Muscle layer of duodenum (tissue), 2 donors: Measurements from ENCODE around the gene LY6G6C.
A peak's percentile ranks its signal among the peaks of the same experiment; 100 is the strongest.

ENCODE experiments used
- H3K27ac ChIP-seq: one replicate; pipeline ENCODE4 v1.7.0; 2013; ENCODE audit warnings: mild to moderate bottlenecking, low read length
- H3K27me3 ChIP-seq: one replicate; pipeline ENCODE4 v1.7.0; 2013; ENCODE audit warnings: low read depth, mild to moderate bottlenecking, control low read depth, low read length
- H3K36me3 ChIP-seq, 2 donors: one replicate each; pipeline ENCODE4 v1.7.0; 2013; ENCODE audit warnings: low read length in 2 of 2, control low read depth in 1 of 2, mild to moderate bottlenecking in 1 of 2; ENCODE audit not compliant: insufficient read depth in 2 of 2, control insufficient read depth in 1 of 2
- H3K4me1 ChIP-seq, 2 donors: one replicate each; pipeline ENCODE4 v1.7.0; 2013; ENCODE audit warnings: low read length in 2 of 2, mild to moderate bottlenecking in 2 of 2, control low read depth in 1 of 2, moderate library complexity in 1 of 2; ENCODE audit not compliant: insufficient read depth in 2 of 2, control insufficient read depth in 1 of 2
- H3K4me3 ChIP-seq, 2 donors: one replicate each; pipeline ENCODE4 v1.7.0; 2013; ENCODE audit warnings: low read length in 2 of 2, low read depth in 1 of 2, mild to moderate bottlenecking in 1 of 2
- H3K9me3 ChIP-seq, 2 donors: one replicate each; pipeline ENCODE4 v1.7.0; 2013; ENCODE audit warnings: low read length in 2 of 2, control low read depth in 1 of 2, mild to moderate bottlenecking in 1 of 2; ENCODE audit not compliant: control insufficient read depth in 1 of 2
- donor health status: healthy.

LY6G6C gene

DNA sequence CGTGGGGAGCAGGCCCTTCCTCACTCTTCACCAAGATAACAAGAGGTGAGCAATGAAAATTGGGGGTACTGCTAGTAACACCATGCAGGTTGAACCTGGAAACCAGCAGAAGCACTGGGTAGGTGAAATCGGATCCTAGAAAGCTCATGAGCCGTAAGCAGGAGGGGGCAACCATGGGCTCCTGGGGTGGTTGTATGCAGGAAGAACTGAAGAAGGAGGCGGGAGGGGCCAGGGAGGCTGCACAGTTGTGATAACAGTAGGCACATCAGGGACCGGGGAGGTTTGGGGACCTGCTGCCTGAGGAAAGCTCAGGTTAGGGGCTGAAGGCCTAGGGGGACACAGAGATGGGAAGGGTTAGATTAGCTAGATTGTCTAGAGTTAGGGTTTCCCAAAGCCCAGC lies 35.1 kb downstream of the LY6G6C start:
- H3K4me1 ChIP-seq = peaks cover 4% of the 10 kb centered on the region in 2 donors
- no peak overlapping the region for H3K4me3 ChIP-seq
- no peak overlapping the region for H3K27ac ChIP-seq
- H3K9me3 ChIP-seq = no peaks in the 10 kb centered on the region
- peaks cover 50 to 70% of the 10 kb centered on the region in 2 donors for H3K36me3 ChIP-seq
- H3K27me3 ChIP-seq = no peaks in the 10 kb centered on the region

DNA sequence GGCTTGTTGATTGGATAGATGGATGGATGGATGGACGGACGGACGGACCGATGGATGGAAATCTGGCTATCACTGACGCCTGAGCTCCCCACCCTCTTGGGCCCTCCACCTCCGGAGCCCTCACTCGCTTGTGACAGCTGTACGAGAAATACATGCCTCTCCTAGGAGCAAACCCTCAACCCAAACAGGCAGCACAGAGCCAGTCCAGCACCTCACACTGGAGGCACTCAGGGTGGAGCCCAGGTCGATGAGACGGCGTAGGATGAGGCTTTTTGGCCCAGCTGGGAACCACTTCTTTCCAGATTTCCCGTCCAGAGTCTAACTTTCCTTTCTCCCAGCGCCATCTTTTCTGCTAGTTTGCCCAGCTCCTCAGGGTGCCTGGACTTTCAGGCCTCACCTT lies 38.0 kb downstream of the LY6G6C start:
- peaks cover 0 to 11% of the 10 kb centered on the region in 2 donors for H3K4me1 ChIP-seq
- H3K27ac ChIP-seq = no peak overlapping the region
- H3K4me3 ChIP-seq = peak overlapping the region; percentile 44 to 45
- H3K36me3 ChIP-seq = peaks cover 27 to 43% of the 10 kb centered on the region in 2 donors
- no peaks in the 10 kb centered on the region for H3K27me3 ChIP-seq
- no peaks in the 10 kb centered on the region for H3K9me3 ChIP-seq

DNA sequence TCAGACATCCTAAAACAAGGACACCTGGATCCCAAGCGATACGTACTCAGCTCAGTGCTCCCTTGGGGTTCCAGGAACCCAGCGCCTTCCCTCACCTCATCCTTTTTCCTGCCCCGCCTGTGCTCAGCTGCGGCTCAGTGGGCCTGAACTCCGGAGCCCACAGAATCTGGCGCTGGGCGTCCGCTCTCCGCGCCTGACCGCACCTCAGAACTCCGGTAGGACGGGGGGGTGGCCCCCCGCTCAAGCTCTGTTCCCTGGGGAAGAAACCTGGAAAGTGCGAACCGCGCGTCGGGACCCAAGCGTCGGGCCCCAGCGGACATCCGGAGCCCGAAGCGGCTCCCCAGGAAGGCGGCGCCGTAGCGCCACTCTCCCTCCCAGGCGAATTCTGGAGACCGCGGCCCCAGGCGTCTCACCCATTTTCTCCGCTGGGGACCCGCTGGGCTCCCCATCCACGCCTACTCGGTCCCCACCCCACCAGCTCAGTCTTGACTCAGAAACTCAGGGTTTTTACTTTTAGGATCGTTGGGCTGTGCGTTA lies 40.3 kb downstream of the LY6G6C start:
- Histone ChIP-seq H3K36me3 (peaks cover 6 to 19% of the 10 kb centered on the region in 2 donors), H3K27me3 (no peaks in the 10 kb centered on the region), H3K4me3 (peak overlapping the region; percentile 66 to 76), H3K9me3 (no peaks in the 10 kb centered on the region), H3K4me1 (peaks cover 0 to 11% of the 10 kb centered on the region in 2 donors), H3K27ac (peak overlapping the region; percentile 31)

DNA sequence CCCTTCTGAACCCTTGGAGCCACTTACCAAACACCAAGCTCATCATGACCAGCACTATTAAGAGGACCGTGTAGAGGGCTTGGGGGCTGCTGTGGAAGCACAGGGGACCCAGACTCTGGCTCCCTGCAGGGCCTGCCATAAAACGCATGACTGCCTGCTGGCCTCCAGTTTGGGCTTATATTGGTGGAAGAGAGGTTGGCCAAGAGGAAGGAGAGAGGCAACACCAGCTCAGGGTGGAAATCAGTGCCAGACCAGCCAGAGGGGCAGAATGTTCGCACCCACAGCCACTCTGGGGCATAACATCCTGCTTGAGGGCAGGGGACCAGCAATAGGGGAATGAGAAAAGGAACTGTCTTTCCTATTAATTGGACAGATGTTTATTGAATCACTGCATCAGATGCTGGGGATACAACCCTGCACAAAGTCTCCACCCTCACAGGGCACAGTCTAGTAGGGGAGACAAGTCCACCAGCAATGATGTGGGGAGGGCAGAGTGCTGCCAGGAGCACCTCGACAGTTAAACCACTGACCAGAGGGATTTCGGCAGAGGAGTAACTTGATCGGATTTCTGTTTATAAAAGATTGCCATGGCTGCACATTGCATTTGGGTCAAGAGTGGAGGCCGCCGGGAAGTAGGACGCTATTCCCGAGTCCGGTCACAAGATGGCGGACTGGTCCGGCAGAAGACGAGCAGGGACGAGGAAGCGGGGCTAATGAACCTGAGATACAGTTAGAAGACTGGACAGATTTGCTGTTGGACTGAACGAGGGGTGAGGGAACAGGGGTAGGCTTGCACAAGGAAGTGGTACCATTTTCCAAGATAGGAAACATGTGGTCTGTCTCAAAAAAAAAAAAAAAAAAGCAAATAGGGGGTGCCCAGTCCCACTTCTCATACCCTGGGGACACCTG lies 41.1 kb downstream of the LY6G6C start, which contains the start of gene LY6G5C:
TSS of gene LY6G5C (minus strand) at position 842 of the 909 bp plus-strand sequence. CDS start at position 148, 694 bp downstream.
- Histone ChIP-seq H3K9me3 (no peaks in the 10 kb centered on the region), H3K27ac (peak within 1 kb of the TSS; percentile 31), H3K4me3 (peak within 1 kb of the TSS; percentile 66 to 76), H3K27me3 (no peaks in the 10 kb centered on the region), H3K4me1 (peaks cover 0 to 11% of the 10 kb centered on the region in 2 donors), H3K36me3 (peaks cover 5 to 12% of the 10 kb centered on the region in 2 donors)

DNA sequence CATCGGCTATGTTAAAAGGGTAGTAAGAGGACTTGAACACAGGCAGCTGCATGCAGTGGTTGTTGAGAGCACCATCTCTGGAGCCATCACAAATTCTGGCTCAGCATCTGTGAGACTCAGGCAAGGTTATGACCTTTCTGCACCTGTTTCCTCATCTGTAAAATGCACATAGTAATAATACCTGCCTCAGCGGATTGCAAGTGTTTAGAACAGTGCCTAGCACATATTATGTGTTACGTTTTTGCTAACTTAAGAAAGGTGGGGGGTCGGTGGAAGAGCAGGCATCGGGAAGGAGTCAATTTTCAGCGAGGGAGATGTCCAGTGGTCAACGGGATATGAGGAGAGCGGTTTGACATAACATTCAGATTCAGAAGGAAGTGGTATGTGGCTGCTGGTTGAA lies 43.6 kb downstream of the LY6G6C start:
- Histone ChIP-seq H3K4me1 (peaks cover 0 to 11% of the 10 kb centered on the region in 2 donors), H3K9me3 (no peaks in the 10 kb centered on the region), H3K4me3 (no peak overlapping the region), H3K27me3 (no peaks in the 10 kb centered on the region), H3K36me3 (peaks cover 0 to 5% of the 10 kb centered on the region in 2 donors), H3K27ac (no peak overlapping the region)

DNA sequence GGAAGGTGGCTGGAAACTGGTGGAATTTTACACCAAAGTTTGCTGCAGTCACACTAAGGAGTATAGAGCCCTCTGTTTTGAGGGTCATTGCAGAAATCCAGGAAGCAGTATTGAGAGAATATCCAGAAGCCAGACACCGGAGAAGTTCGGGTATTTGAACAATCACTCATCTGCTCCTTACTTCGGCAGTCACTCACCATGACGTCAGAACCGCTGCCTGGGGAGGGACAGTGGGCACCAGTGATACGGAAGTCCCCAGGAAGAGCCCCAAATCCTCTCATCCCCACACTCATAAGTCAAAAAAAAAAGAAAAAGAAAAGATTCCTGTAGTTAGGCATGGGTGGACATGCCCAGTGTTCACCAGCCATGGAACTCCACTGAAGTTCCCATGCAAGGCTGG lies 44.6 kb downstream of the LY6G6C start:
- H3K36me3 ChIP-seq = peaks cover 4 to 16% of the 10 kb centered on the region in 2 donors
- H3K4me1 ChIP-seq = peaks cover 0 to 11% of the 10 kb centered on the region in 2 donors
- H3K27ac ChIP-seq = no peak overlapping the region
- H3K9me3 ChIP-seq = no peaks in the 10 kb centered on the region
- no peak overlapping the region for H3K4me3 ChIP-seq
- no peaks in the 10 kb centered on the region for H3K27me3 ChIP-seq

DNA sequence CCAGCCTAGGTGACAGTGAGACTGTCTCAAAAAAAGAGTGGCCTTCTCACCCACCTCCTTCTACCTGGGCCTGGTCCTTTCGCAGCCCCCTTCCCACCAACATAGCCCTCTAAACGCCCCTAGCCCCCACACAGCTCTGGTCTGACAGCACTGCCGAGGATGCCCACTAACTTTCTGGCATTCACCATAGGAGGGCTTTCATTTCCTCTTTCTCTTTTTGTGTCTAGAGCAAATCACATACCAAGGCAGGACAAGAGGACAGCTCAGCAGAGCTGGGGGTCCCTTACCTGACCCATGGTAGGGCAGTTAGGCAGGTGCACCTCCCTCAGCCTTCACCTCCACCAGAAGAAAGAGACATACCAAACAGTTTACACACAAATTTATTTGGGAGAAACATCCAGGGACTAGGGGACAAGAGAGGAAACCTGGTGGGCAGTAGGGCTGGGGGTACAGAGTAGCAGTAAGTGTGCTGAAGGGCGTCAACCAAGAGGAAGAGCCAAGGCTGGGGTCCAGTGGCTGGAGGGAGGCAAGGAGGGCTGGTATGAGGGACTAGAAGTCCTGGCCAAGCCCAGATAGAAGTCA lies 45.1 kb downstream of the LY6G6C start:
- Histone ChIP-seq H3K27ac (no peak overlapping the region), H3K4me1 (peaks cover 0 to 6% of the 10 kb centered on the region in 2 donors), H3K36me3 (peaks cover 9 to 21% of the 10 kb centered on the region in 2 donors), H3K4me3 (no peak overlapping the region), H3K9me3 (no peaks in the 10 kb centered on the region), H3K27me3 (no peaks in the 10 kb centered on the region)

DNA sequence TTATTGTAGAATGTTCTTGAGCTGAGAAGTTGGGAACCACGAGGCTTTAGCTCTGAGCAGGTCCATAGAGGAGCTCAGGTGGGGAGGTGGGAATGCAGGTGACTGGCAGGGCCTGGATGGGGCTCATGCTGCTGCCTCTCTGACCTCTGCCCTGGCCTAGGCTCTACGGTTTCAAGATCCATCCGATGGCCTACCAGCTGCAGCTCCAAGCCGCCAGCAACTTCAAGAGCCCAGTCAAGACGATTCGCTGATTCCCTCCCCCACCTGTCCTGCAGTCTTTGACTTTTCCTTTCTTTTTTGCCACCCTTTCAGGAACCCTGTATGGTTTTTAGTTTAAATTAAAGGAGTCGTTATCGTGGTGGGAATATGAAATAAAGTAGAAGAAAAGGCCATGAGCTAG lies 51.9 kb downstream of the LY6G6C start, which contains the start of gene LY6G5B:
TSS of gene LY6G5B (plus strand) at position 301 of the 400 bp plus-strand sequence. CDS start 975 bp downstream, outside the sequence.
- Histone ChIP-seq H3K27ac (no peak within 1 kb of the TSS), H3K9me3 (no peaks in the 10 kb centered on the region), H3K4me3 (no peak within 1 kb of the TSS), H3K36me3 (peaks cover 48 to 70% of the 10 kb centered on the region in 2 donors), H3K4me1 (peaks cover 0 to 16% of the 10 kb centered on the region in 2 donors), H3K27me3 (no peaks in the 10 kb centered on the region)
